Lower leg skin (tissue), 3 donors: ENCODE measurements around the gene KDM7A.

Experiments
- POLR2A ChIP-seq, 2 donors: fragments of 450-650 bp; IDR thresholded peaks; one replicate each; pipeline ENCODE4 v1.6.1; 2016 to 2017; ENCODE audit warnings: antibody characterized with exemption in 2 of 2, mild to moderate bottlenecking in 1 of 2, moderate library complexity in 1 of 2
- TF ChIP-seq, protein P1 (sequence below), 3 donors: fragments of 450-650 bp; IDR thresholded peaks; one replicate each; pipeline ENCODE4 v1.5.1; 2016; ENCODE audit warnings: antibody characterized with exemption in 3 of 3, mild to moderate bottlenecking in 3 of 3, moderate library complexity in 2 of 3

- TF ChIP-seq, protein P1, sequence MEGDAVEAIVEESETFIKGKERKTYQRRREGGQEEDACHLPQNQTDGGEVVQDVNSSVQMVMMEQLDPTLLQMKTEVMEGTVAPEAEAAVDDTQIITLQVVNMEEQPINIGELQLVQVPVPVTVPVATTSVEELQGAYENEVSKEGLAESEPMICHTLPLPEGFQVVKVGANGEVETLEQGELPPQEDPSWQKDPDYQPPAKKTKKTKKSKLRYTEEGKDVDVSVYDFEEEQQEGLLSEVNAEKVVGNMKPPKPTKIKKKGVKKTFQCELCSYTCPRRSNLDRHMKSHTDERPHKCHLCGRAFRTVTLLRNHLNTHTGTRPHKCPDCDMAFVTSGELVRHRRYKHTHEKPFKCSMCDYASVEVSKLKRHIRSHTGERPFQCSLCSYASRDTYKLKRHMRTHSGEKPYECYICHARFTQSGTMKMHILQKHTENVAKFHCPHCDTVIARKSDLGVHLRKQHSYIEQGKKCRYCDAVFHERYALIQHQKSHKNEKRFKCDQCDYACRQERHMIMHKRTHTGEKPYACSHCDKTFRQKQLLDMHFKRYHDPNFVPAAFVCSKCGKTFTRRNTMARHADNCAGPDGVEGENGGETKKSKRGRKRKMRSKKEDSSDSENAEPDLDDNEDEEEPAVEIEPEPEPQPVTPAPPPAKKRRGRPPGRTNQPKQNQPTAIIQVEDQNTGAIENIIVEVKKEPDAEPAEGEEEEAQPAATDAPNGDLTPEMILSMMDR (IDR thresholded peaks at IDR 0.05): no peak
- TF ChIP-seq POLR2A (IDR thresholded peaks at IDR 0.05): no peak
Observed at GRCh38 chr7:140078392-140078791, 98.4 kb downstream of the KDM7A start.
